Measurements from ENCODE around the gene BAG2.

The BAG2 gene

DNA sequence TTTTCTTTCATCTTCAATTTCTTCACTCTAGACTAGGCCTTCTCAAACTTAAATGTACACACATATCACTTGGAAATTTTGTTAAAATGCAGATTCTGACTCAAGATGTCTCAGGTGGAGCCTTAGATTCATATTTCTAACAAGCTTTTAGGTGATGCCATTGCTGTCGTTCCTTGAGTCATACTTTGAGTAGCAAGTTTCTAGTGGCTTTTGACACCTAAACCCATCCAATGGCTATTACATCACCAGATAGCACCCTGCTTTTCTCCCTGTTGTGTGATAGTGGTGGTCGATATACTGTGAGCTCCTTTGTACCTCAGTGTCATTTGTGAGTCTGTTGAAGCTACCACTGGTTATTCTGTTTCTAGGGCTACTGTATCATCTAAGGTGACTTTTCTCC is 34.8 kb upstream of the BAG2 start:
- ChIA-PET POLR2A (no interaction called here), CTCF (no interaction called here)
- DNase-seq (ENCODE audit: low read depth, low spot score): no peak
- H3K4me3 ChIP-seq (ENCODE audit: low read depth, low read length): no peak overlapping the region
- TF ChIP-seq, protein P1, sequence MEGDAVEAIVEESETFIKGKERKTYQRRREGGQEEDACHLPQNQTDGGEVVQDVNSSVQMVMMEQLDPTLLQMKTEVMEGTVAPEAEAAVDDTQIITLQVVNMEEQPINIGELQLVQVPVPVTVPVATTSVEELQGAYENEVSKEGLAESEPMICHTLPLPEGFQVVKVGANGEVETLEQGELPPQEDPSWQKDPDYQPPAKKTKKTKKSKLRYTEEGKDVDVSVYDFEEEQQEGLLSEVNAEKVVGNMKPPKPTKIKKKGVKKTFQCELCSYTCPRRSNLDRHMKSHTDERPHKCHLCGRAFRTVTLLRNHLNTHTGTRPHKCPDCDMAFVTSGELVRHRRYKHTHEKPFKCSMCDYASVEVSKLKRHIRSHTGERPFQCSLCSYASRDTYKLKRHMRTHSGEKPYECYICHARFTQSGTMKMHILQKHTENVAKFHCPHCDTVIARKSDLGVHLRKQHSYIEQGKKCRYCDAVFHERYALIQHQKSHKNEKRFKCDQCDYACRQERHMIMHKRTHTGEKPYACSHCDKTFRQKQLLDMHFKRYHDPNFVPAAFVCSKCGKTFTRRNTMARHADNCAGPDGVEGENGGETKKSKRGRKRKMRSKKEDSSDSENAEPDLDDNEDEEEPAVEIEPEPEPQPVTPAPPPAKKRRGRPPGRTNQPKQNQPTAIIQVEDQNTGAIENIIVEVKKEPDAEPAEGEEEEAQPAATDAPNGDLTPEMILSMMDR (IDR thresholded peaks at IDR 0.05; ENCODE audit: insufficient read depth, low read length, missing control alignments): no peak

DNA sequence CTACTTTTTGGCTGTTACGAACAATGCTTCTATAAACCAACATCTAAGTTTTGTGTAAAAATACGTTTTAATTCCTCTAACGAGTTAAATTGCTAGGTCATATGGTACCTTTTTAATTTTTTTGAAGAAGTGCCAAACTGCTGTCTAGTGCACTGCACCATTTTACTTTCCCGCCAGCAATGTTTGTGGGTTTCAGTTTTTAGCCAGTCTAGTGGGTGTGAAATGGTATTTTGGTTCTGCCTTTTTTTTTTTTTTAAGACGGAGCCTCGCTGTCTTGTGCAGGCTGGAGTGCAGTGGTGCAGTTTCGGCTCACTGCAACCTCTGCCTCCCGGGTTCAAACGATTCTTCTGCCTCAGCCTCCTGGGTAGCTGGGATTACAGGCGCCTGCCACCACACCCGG is 34.1 kb upstream of the BAG2 start:
- TF ChIP-seq, protein P1 (IDR thresholded peaks at IDR 0.05; ENCODE audit: insufficient read depth, low read length, missing control alignments): no peak
- ChIA-PET CTCF (no interaction called here), POLR2A (no interaction called here)
- no peak overlapping the region for H3K4me3 ChIP-seq (ENCODE audit: low read depth, low read length)
- no peak for DNase-seq (ENCODE audit: low read depth, low spot score)

- CTCF ChIA-PET: interaction anchor here (1.1 kb wide), 1 partner anchor 15 kb away, joined by 3 read pairs; no protein-coding TSS in a partner anchor
- H3K4me3 ChIP-seq (ENCODE audit: low read depth, low read length): no peak overlapping the region
- TF ChIP-seq, protein P1 (IDR thresholded peaks at IDR 0.05; ENCODE audit: insufficient read depth, low read length, missing control alignments): no peak
- POLR2A ChIA-PET: no interaction called here
- no peak for DNase-seq (ENCODE audit: low read depth, low spot score)
These were observed 30.5 kb upstream of the BAG2 start for GRCh38 chr6:57141451-57142177.

- ChIA-PET CTCF (interaction anchor here (1.1 kb wide), 1 partner anchor 14 kb away, joined by 3 read pairs; no protein-coding TSS in a partner anchor), POLR2A (no interaction called here)
- no peak overlapping the region for H3K4me3 ChIP-seq (ENCODE audit: low read depth, low read length)
- TF ChIP-seq, protein P1 (IDR thresholded peaks at IDR 0.05; ENCODE audit: insufficient read depth, low read length, missing control alignments): no peak
- no peak for DNase-seq (ENCODE audit: low read depth, low spot score)
These were observed 30.0 kb upstream of the BAG2 start for GRCh38 chr6:57142178-57142525.

- TF ChIP-seq, protein P1 (IDR thresholded peaks at IDR 0.05; ENCODE audit: insufficient read depth, low read length, missing control alignments): no peak
- ChIA-PET POLR2A (interaction anchor here (0.6 kb wide), 1 partner anchor 11 kb away, joined by 3 read pairs; no protein-coding TSS in a partner anchor), CTCF (interaction anchor here (1.3 to 2.6 kb wide), 2 partner anchors 12 to 13 kb away, joined by 3 to 7 read pairs; no protein-coding TSS in a partner anchor)
- no peak overlapping the region for H3K4me3 ChIP-seq (ENCODE audit: low read depth, low read length)
- DNase-seq (ENCODE audit: low read depth, low spot score): no peak
These were observed 28.4 kb upstream of the BAG2 start for GRCh38 chr6:57143690-57144089.

- ChIA-PET CTCF (no interaction called here), POLR2A (no interaction called here)
- TF ChIP-seq, protein P1 (IDR thresholded peaks at IDR 0.05; ENCODE audit: insufficient read depth, low read length, missing control alignments): no peak
- H3K4me3 ChIP-seq (ENCODE audit: low read depth, low read length): no peak overlapping the region
- DNase-seq (ENCODE audit: low read depth, low spot score): no peak
These were observed 24.7 kb upstream of the BAG2 start for GRCh38 chr6:57147401-57147800.
